ENCODE measurements around the gene WTIP.

WTIP gene

DNA sequence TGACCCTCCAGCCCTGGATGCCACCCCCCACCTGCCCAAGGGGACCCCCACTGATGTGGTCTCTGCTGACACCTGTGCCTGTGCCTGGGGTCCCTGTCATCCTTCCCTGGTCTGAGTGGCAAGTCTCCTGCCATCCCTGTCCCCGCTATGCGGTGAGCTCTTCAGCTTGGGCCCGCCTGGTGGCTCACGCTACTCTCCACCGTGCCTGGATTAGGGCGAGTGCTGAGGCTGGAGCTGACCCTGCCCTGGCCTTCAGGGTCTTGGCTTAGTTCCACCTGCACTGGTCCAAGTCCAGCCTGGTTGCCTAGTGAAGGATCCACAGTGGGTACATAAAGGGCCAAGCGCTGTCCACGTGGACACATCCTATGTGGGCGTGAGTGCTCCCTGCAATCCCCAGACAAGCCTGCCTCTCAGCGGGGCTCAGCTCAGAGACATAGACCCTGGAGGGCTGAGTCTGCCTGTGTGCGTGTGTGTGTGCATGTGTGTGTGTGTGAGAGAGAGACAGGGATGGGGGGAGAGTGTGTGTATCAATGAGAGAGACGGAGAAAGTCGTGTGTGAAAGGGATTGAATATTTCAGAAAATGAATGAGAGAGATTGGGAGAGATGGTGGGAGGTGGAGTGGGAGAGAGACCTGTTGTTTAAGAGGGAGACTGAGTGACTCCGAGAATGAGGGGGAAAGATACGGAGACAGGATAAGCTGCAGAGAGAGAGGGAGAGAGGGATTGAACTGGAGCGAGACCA, 22.1 kb downstream of the WTIP start:
- H3K27me3 ChIP-seq (replicated peaks) = no peaks in the 10 kb centered on the region
- no peak overlapping the region for H3K27ac ChIP-seq
- in situ Hi-C loops (cut with HindIII; ENCODE audit: low pct_ligation_motif_present, low sequenced_read_pairs) = no loop called here
- DNase-seq = no peak
- peaks cover 2% of the 10 kb centered on the region for H3K36me3 ChIP-seq (replicated peaks)
- TF ChIP-seq, protein P1, sequence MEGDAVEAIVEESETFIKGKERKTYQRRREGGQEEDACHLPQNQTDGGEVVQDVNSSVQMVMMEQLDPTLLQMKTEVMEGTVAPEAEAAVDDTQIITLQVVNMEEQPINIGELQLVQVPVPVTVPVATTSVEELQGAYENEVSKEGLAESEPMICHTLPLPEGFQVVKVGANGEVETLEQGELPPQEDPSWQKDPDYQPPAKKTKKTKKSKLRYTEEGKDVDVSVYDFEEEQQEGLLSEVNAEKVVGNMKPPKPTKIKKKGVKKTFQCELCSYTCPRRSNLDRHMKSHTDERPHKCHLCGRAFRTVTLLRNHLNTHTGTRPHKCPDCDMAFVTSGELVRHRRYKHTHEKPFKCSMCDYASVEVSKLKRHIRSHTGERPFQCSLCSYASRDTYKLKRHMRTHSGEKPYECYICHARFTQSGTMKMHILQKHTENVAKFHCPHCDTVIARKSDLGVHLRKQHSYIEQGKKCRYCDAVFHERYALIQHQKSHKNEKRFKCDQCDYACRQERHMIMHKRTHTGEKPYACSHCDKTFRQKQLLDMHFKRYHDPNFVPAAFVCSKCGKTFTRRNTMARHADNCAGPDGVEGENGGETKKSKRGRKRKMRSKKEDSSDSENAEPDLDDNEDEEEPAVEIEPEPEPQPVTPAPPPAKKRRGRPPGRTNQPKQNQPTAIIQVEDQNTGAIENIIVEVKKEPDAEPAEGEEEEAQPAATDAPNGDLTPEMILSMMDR (IDR thresholded peaks at IDR 0.05; ENCODE audit: low read depth, low read length, missing control alignments) = no peak
- no peak overlapping the region for H3K4me3 ChIP-seq (ENCODE audit: low read depth, low read length)

- TF ChIP-seq, protein P1 (IDR thresholded peaks at IDR 0.05; ENCODE audit: low read depth, low read length, missing control alignments) = no peak
These were observed 22.8 kb downstream of the WTIP start for GRCh38 chr19:34504273-34504808.

GRCh38 chr19:34504809-34505291, 23.3 kb downstream of the WTIP start:
- Histone ChIP-seq H3K4me3 (ENCODE audit: low read depth, low read length) (no peak overlapping the region), H3K27me3 (replicated peaks) (no peaks in the 10 kb centered on the region), H3K27ac (no peak overlapping the region), H3K36me3 (replicated peaks) (no peaks in the 10 kb centered on the region)
- no peak for DNase-seq
- in situ Hi-C loops (cut with HindIII; ENCODE audit: low pct_ligation_motif_present, low sequenced_read_pairs) = no loop called here
- TF ChIP-seq, protein P1 (IDR thresholded peaks at IDR 0.05; ENCODE audit: low read depth, low read length, missing control alignments) = no peak

More at GRCh38 chr19:34504273-34504808, 22.8 kb downstream of the WTIP start:
- DNase-seq = no peak
- Histone ChIP-seq H3K27ac (no peak overlapping the region), H3K27me3 (replicated peaks) (no peaks in the 10 kb centered on the region), H3K4me3 (ENCODE audit: low read depth, low read length) (no peak overlapping the region), H3K36me3 (replicated peaks) (no peaks in the 10 kb centered on the region)
- in situ Hi-C loops (cut with HindIII; ENCODE audit: low pct_ligation_motif_present, low sequenced_read_pairs) = no loop called here

- Histone ChIP-seq H3K27me3 (replicated peaks) (no peaks in the 10 kb centered on the region), H3K36me3 (replicated peaks) (no peaks in the 10 kb centered on the region), H3K4me3 (ENCODE audit: low read depth, low read length) (no peak overlapping the region), H3K27ac (no peak overlapping the region)
- TF ChIP-seq, protein P1 (IDR thresholded peaks at IDR 0.05; ENCODE audit: low read depth, low read length, missing control alignments) = no peak
- in situ Hi-C loops (cut with HindIII; ENCODE audit: low pct_ligation_motif_present, low sequenced_read_pairs) = no loop called here
- no peak for DNase-seq
These were observed 23.9 kb downstream of the WTIP start for GRCh38 chr19:34505321-34506025.

GRCh38 chr19:34506026-34506370, 24.4 kb downstream of the WTIP start:
- H3K36me3 ChIP-seq (replicated peaks) = no peaks in the 10 kb centered on the region
- TF ChIP-seq, protein P1 (IDR thresholded peaks at IDR 0.05; ENCODE audit: low read depth, low read length, missing control alignments) = no peak
- no peak for DNase-seq
- H3K27ac ChIP-seq = no peak overlapping the region
- in situ Hi-C loops (cut with HindIII; ENCODE audit: low pct_ligation_motif_present, low sequenced_read_pairs) = no loop called here
- H3K27me3 ChIP-seq (replicated peaks) = no peaks in the 10 kb centered on the region
- H3K4me3 ChIP-seq (ENCODE audit: low read depth, low read length) = no peak overlapping the region
